Renal cortex interstitium (tissue), 11 donors: Measurements from ENCODE around the gene MXD3. TPM values are rescaled to one million over a fixed set of nuclear protein-coding genes. Genes with fewer than 3 reads are reported as not detected.

ENCODE experiments used
- DNase-seq, 11 donors: peaks; one replicate each; pipeline ENCODE4 v3.0.0-alpha.2; 2013; ENCODE audit warnings: low read depth in 9 of 11, low spot score in 4 of 11; ENCODE audit errors: extremely low read depth in 1 of 11
- polyA plus RNA-seq, 3 donors: library from polyadenylated mRNA; unstranded; fragments of 120-200 nt; gene quantifications; one replicate each; pipeline ENCODE4 v1.2.1, GENCODE V29; 2013; ENCODE audit not compliant: insufficient read length in 3 of 3

Gene MXD3
- polyA plus RNA-seq, 3 donors, result 15.2 to 26.5 (median 22.1) TPM

- DNase-seq, result no peak
Measured at GRCh38 chr5:177330991-177331842, 19.5 kb upstream of the MXD3 start.

- no peak for DNase-seq
Measured at GRCh38 chr5:177329883-177330282, 18.2 kb upstream of the MXD3 start.

GRCh38 chr5:177328545-177329231 is 17.0 kb upstream of the MXD3 start:
- no peak for DNase-seq

- DNase-seq, result no peak
Measured at GRCh38 chr5:177327539-177328522, 16.1 kb upstream of the MXD3 start.

- no peak for DNase-seq
Measured at GRCh38 chr5:177325868-177326381, 14.2 kb upstream of the MXD3 start.

GRCh38 chr5:177320879-177321278 is 9.2 kb upstream of the MXD3 start:
- DNase-seq, result no peak

GRCh38 chr5:177319913-177320588 is 8.4 kb upstream of the MXD3 start:
- DNase-seq, result no peak

- peak in 7 of 11 donors; percentile 55 to 71 (median 60) for DNase-seq
Measured at GRCh38 chr5:177317959-177318377, 6.3 kb upstream of the MXD3 start.

GRCh38 chr5:177316005-177316404 is 4.3 kb upstream of the MXD3 start:
- no peak for DNase-seq

- no peak for DNase-seq
Measured at GRCh38 chr5:177315411-177315810, 3.7 kb upstream of the MXD3 start.

- no peak for DNase-seq
Measured at GRCh38 chr5:177314376-177315342, 3.0 kb upstream of the MXD3 start.

GRCh38 chr5:177313561-177314259 is 2.0 kb upstream of the MXD3 start:
- no peak for DNase-seq

- no peak for DNase-seq
Measured at GRCh38 chr5:177312649-177313181, 1.0 kb upstream of the MXD3 start.

- DNase-seq, result no peak
Measured at GRCh38 chr5:177311392-177311722, 341 bp downstream of the MXD3 start.

- no peak for DNase-seq
Measured at GRCh38 chr5:177310757-177311391, 824 bp downstream of the MXD3 start.

GRCh38 chr5:177310332-177310731 is 1.4 kb downstream of the MXD3 start:
- no peak for DNase-seq
